ENCODE measurements around the gene CELF5.
"Not testable (repeated sequence)": the region's sequence is repeated elsewhere in the genome, so short reads cannot be mapped to it uniquely, and the experiment has no call there.

Gene CELF5

DNA sequence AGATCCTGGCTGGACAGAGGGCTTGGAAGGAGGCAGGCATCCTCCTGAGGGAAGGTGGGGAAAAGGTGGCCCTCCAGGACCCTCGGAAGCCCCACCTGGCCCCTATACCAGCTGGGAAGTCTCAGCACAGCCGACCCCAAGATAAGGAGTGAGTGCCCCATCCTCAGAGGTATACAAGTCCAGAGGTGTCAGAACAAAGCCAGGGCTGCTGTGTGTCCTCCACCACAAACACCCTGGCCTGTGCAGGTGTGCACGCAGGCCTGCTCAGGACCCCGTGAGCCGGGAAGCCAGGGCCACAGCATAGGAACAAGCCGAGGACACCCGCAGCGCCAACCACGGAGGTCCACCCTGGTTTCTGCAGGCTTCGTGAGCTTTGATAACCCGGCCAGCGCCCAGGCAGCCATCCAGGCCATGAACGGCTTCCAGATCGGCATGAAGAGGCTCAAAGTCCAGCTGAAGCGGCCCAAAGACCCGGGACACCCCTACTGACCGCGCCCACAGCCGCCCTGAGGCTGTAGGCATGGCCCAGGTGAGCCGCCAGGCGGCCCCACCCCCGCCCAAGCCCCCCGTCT, 68.6 kb downstream of the CELF5 start:
- no peak for DNase-seq (ENCODE audit: low read depth)

DNA sequence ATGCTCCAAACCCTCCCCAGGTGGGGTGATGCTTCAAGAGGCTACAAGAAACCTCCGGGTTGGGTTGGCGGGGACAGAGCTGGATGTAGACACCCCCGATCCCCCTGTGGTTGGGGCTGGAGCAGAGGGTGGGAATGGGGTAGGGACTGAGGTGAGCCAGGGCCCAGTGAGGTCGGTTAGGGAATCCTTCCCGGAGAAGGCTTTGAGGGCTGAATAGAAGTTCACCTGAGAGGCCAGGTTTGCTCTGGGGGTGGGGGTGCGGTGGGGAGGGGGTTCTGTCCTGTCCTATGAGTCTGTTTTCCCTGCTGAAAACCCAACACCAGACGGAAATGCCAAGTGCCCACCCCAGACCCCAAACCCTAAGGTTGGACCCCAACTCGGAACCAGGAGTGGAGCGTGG, 69.1 kb downstream of the CELF5 start:
- DNase-seq (ENCODE audit: low read depth): no peak

DNA sequence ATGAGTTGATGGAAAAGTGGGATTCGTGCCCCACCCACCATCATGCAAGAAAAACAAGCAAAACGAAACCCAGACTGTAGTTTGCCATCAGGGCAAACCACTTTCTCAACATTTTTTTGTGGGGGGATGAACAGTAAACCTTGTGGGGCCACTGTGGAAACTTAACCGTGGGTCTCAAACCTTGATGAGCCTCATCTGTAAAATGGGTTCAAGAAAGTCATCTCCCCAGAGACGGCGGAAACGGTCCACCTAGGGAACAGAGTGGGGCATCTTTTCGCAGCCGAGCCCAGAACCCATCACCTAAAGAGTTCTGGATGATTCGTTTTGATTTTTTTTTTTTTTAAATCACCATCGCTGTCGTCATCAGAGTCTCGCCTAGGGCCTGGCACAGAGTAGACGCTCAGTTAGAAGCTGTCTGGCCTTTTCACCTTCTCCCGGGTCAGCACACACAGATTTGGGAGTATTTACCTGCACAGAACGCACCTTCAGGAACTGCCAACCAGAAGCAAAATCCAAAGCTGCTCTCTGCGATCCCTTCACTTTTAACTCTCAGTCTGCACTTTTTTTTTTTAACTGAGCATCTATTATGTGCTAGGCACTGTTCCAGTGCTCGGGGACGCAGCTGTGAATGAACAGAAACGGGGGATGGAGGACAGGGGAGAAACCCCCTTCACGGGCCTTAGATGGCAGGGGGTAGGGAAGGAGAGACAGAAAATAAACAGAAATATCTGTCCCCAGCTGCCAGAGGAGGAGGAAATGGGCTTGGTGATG, 69.8 kb downstream of the CELF5 start:
- DNase-seq (ENCODE audit: low read depth): no peak

DNA sequence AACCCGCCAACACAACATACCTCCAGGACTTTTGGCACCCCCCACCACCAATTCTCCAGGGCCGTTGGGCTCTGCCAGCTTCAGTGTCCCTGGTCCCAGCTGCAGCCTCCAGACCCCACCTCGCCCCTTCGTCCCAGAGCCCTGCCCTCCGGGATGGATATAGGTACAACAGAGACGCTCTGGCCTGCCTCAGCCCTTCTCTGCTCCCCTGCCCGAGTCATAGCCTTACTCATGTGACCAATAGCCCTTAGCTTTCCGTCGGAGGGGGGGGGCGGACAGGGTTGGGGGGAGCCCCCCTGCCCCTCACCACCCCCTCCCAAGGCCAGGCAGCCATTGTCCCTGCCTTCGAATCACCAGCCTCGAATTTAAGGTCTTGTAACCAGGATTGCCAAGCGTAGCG, 71.1 kb downstream of the CELF5 start:
- DNase-seq (ENCODE audit: low read depth): no peak

DNA sequence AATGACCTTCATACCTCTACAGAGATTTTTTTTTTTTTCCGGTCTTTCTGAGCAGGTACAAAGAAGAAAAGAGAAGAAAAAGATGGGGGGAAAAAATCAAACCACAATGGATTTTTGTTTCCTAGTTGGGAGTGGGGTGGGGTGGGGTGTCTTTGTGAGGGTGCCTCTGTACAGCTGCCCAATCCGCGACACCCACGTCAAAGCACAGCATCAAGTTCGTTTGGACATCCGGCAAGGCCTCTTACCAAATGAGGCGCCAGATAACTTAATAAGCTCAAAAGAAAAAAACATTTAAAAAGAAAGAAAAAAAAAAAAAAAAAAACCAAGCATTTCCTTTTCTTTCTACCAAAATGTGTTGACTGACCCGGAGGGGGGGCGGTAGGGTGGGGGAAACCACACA, 71.6 kb downstream of the CELF5 start:
- no peak for DNase-seq (ENCODE audit: low read depth)

DNA sequence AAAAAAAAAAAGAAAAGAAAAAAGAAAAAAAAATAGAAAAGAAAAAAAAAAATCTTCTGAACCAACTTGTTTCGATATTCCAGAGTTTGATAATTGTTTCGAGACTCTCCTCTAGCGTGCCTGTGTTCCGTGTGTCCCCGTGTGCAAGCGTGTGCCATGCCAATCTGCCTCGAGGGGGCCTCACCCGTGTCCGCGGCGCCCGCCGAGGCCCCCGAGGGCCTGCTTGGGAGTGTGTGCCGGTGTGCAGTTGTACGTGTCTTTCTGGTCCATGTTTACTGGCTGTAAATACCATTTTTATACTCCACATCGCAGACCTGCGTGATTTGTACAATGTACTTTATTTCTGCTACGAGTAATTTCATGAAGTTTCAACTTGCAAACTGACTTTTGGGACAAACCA, 72.0 kb downstream of the CELF5 start:
- no peak for DNase-seq (ENCODE audit: low read depth)

DNA sequence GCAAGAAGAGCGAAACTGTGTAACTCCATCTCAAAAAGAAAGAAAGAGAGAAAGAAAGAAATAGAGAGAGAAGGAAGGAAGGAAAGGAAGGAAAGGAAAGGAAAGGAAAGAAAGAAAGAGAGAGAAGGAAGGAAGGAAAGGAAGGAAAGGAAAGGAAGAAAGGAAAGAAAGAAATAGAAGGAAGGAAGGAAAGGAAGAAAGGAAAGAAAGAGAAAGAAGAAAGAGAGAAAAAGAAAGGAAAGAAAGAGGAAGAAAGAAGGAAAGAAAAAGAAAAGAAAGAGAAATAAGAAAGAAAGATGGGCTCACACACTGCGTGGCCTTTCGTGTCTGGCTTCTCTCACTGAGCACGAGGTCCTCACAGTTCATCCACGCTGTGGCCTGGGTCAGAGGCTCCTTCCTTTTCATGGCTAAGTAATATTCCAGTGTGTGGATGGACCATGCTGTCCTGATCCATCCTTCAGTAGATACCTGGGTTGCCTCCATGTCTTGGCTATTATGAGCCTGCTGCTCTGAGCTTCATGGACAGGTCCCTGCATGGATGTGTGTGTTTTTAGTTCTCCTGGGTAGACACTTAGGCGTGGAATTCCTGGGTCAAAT, 74.5 kb downstream of the CELF5 start:
- DNase-seq (ENCODE audit: low read depth): no peak

DNA sequence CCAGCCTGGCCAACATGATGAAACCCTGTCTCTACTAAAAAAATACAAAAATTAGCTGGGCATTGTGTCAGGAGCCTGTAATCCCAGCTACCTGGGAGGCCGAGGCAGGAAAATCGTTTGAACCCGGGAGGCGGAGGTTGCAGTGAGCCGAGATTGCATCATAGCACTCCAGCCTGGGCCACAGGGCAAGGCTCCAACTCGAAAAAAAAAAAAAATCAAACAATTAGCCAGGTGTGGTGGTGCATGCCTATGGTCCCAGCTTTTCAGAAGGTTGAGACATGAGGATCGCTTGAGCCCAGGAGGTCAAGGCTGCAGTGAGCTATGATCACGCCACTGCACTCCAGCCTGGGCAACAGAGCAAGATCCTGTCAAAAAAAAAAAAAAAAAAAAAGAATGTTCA, 76.1 kb downstream of the CELF5 start:
- DNase-seq (ENCODE audit: low read depth): not testable (repeated sequence)

DNA sequence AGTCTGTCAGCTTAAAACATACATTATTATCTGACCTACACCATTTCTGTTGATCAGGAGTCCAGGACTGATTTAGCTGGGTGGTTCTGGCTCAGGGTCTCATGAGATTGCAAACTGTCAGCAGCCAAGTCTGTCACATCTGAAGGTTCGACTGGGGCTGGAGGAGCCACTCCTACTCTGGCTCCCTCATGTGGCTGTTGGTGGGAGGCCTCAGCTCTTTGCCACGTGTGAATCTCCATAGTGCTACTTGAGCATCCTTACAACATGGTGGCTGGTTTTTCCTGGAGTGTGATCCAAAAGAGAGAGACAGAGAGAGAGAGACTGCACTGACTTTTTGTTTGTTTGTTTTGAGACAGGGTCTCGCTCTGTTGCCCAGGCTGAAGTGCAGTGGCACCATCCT, 78.3 kb downstream of the CELF5 start:
- DNase-seq (ENCODE audit: low read depth): no peak

DNA sequence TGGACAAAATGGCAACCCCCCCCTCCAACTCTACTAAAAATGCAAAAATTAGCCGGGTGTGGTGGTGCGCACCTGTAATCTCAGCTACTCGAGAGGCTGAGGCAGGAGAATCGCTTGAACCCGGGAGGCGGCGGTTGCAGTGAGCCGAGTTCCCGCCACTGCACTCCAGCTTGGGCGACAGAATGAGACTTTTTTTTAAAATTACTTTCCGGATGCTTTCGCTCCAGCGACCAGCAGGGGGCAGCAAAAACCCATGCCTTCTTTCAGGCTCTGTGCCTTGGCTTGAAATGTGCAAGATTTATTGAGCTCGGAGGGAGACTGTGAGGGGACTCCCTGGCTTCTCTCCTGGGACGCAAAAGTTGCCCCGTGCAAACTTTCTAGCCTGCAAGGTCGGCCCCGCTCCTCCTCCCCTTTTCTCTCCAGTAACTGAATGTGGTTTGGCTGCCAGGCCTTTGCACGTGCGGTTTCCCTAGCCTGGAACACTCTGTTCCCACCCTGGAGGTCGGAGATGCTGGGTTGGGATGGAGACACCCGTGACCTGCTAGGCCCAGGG, 80.5 kb downstream of the CELF5 start:
- DNase-seq (ENCODE audit: low read depth): peak; percentile 72

DNA sequence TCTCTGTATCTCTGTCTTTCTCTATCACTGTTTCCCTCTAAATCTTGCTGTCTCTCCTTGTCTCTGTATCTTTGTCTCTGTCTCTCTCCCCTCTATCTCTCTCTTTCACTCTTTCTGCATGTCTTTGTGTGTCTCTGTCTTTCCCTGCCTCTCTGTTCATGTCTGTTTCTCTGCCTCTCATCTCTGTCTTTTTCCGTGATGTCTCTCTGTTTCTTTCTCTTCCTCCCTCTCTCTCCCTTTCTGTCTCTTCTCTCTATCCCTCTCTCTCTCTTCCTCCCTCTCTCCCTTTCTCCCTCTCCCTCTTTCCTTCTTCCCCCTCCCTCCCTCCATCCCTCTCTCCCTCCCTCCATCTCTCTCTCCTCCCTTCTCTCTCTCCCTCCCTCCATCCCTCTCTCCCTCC, 85.3 kb downstream of the CELF5 start:
- DNase-seq (ENCODE audit: low read depth): no peak

DNA sequence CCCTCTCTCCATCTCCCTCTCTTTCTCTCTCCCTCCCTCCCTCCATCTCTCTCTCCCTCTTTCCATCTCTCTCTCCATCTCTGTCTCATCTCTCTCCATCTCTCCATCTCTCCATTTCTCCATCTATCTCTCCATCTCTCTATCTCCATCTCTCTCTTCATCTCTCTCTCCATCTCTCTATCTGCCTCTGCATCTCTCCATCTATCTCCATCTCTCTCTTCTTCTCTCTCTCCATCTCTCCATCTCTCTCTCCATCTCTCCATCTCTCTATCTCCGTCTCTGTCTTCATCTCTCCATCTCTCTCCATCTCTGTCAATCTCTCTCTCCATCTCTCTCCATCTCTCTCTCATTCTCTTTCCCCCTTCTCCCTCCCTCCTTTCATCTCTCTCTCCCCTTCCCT, 85.8 kb downstream of the CELF5 start:
- no peak for DNase-seq (ENCODE audit: low read depth)

DNA sequence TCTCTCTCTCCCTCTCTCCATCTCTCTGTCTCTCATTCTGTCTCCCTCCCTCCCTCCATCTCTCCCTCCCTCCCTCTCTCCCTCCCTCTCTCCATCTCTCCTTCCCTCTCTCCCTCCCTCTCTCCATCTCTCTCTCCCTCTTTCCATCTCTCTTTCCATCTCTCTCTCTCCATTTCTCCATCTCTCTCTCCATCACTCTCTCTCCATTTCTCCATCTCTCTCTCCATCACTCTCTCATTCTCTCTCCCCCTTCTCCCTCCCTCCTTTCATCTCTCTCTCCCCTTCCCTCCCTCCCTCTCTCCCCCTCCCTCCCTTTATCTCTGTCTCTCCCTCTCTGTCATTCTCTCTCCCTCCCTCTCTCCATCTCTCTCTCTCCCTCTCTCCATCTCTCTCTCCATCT, 86.2 kb downstream of the CELF5 start:
- no peak for DNase-seq (ENCODE audit: low read depth)

DNA sequence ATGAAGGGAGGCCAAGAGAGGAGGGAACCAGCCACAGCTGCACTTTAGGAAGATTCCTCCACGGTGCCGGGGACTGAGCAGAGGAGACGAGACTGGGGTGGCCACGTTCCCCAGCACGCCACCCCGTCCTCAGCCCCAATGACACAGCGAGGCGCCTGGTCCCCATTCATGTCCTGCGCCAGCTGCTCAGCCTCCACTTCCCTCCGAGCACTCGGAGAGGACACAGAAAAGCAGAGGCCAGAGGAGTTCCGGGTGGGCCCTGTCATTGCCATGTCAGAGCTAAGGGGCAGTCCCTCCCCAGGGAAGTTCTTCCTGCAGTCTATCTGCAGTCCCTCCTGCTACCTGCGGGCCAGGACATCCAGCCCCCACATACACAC, 88.7 kb downstream of the CELF5 start:
- DNase-seq (ENCODE audit: low read depth): no peak

DNA sequence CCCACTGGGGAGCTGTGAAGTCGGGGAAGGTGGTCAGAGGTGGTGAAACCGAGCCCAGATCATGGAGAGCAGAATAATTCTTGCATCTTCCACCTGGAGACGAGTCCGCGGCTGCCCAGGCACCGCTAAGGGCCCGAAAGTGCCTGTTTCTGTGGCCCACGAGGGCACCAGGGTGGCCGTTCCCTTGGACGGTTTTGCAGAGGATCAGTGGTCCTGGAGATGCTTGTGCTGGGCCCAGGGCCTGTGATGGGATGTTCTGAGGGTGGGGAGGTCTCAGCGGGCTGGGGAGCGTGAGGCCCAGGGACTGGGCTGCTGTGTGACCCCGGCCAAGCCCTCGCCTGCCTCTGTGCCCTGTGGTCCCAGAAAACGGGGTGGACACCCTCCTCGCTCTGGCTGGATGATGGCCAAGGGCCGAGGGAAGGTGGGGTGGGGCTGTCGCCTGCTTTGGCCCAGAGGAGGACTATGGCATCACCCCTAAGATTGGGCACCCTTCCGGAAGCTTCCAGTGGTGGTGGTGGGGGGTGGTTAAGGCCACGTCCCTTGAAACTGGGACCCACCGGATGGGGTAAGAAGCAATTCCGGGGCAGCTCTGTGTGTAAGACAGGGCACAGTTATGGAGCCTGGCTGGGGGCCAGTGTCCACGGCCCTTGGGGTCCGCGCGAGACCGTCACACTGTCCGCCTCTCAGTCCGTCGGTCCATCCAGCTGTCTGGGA, 90.7 kb downstream of the CELF5 start:
- DNase-seq (ENCODE audit: low read depth): no peak

DNA sequence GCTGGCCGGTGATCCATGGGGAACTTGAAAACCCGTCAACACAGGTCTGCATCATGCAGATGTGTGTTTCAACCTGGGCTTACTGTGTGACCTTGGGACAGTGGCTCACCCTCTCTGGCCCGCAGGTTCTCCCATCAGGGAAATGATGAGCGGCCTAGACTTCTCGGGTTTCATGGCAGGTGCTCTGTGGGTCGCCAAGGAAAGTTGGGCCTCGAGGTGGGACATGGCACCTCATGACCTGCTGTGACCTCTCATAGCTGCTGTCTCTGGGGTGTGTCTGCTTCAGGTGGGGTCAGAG, 91.2 kb downstream of the CELF5 start:
- no peak for DNase-seq (ENCODE audit: low read depth)

DNA sequence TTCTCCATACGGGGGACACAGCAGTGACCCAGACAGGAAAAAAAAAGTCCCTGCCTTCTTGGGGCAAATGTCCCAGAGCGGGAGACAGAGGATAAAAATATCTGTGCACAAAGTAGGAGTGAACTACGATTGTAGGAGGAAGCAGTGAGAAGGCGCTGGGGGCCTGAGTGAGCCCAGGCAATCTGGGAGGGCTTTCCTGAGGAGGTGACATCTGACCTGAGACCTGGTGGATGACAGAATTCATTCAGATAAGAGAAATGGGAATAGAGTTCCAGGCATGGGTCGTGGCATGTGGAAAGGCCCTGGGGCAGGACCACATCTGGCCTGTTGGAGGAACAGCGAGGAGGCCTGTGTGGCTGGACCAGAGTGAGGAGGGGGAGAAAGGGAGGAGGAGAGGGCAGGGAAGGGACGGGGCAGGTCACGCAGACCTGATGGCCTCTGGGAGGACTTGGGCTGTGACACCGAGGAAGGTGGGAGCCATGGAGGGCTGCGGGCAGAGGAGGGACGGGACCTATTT, 91.7 kb downstream of the CELF5 start:
- DNase-seq (ENCODE audit: low read depth): no peak

DNA sequence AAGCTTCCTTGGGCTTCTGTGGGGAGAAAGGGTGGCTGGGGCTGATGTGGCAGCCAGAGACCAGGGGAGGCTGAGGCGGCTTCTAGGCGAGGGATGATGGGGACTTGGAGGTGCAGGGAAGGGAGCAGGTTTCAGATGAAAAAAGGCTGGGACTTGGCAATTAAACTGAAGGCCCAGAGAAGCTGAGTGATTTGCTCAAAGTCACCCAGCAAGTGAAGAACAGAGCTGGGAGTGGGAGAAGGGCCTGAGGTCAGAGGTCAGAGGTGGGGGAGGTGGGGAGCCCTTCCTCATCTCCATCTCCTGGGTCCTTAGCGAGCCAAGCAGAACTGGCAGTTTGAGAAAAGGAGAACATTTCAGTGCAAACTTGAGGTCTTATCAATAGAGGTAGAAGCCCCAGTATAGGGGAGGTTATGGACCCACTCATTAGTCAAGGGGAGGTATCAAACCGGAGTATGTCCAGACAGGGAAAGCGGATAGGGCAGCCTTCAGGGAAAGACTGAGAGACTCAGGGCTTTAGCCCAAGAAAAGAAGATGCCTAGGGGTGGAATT, 92.3 kb downstream of the CELF5 start:
- DNase-seq (ENCODE audit: low read depth): no peak

DNA sequence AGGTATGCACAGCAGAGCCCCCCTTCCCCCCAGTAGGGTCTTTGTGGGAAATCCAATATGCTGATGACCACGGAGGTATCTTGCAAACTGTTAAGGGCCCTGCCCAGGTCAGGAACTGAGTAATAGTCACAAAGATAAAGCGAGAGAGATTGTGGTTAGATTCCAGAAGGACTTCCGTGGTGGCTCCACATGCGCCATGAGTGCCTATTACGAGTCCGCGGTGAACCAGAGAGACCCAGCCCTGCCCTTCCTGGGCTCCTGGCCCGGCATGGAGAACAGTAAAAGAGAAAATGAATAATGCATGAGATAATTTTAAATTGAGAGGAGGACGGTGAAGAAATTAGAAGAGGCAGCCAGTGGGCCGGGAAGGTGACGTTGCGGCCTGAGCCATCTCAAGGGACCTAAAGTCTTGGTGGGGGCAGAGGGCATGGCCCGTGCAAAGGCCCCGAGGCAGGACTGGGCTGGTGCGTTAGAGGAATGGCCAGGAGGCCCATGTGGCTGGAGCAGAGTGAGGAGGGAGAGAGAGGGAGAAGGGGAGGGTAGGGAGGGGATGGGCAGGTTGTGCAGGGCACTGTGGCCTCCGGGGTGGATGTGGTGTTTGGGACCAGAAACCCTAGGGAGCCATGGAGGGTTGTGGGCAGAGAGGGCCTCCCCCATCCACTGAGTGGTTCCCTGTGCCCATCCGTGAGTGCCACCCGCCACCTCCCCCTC, 95.3 kb downstream of the CELF5 start:
- no peak for DNase-seq (ENCODE audit: low read depth)

DNA sequence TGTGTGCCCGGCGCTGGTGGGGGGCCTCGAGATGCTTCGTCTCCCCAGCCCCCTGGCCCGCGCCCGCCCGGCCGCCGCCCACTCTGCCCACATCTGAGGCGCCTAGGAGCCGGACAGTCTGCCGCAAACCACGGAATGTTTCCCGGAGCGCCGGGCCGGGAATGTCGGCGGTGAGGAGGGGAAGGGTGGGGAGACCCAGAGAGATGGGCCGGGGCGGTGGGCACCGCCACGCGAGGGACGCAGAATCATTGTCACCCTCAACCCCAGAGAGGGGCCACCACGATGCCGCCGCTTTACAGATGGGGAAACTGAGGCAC, 95.9 kb downstream of the CELF5 start:
- DNase-seq (ENCODE audit: low read depth): no peak

DNA sequence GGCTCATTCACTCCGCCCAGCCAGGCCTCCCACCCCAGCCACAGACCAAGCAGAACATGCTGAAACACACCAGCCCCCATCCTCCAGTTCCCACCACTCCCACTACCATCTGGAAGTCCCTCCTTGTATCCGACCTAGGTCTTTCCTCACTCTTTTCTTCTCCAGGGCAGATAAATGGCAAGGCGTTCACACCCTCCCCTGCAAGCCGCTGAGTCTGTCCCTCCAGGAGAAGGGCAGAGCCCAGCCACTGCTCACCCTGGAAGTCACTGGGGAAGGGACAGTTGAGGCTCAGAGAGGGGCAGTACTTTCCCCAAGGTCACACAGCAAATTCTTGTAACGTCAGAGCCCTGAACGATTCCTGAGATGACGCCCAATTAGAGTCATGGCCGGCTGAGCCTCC, 96.4 kb downstream of the CELF5 start:
- DNase-seq (ENCODE audit: low read depth): no peak

DNA sequence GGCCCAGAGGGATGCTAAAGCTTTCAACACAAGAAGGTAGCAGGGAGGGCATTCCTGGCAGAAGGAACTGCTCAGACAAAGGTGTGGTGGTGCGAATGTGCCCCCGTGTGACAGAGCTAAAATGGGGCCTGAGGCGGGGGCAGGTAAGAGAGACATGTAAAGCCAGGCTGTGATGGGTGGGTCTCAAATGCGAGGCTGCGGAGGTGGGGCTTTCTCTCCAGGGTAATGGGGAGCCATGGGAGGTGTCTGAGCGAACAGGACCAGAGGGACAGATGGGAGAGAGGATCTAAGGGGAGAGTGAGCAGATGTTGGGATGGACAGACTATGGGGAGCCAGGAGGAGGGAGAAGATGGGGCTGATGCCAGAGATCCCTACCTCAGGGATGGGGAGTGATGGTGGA, 97.2 kb downstream of the CELF5 start:
- DNase-seq (ENCODE audit: low read depth): no peak

All from stimulated activated CD8-positive, alpha-beta memory T cell treated with anti-CD3 and anti-CD28 coated beads, Interleukin-15, amount 100 ng/mL, for 1 hour (primary cell).